ENCODE measurements around the gene ITGA2B.

- TF ChIP-seq, protein P1, sequence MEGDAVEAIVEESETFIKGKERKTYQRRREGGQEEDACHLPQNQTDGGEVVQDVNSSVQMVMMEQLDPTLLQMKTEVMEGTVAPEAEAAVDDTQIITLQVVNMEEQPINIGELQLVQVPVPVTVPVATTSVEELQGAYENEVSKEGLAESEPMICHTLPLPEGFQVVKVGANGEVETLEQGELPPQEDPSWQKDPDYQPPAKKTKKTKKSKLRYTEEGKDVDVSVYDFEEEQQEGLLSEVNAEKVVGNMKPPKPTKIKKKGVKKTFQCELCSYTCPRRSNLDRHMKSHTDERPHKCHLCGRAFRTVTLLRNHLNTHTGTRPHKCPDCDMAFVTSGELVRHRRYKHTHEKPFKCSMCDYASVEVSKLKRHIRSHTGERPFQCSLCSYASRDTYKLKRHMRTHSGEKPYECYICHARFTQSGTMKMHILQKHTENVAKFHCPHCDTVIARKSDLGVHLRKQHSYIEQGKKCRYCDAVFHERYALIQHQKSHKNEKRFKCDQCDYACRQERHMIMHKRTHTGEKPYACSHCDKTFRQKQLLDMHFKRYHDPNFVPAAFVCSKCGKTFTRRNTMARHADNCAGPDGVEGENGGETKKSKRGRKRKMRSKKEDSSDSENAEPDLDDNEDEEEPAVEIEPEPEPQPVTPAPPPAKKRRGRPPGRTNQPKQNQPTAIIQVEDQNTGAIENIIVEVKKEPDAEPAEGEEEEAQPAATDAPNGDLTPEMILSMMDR (IDR thresholded peaks at IDR 0.05): no peak
- TF ChIP-seq POLR2A (IDR thresholded peaks at IDR 0.05) (no peak), EP300 (IDR thresholded peaks at IDR 0.05) (no peak)
Measured at GRCh38 chr17:44343510-44344209, 45.8 kb downstream of the ITGA2B start.

All from tibial nerve (tissue), 4 donors.